Measurements from ENCODE around the gene HES1.
"Not testable (repeated sequence)": the region's sequence is repeated elsewhere in the genome, so short reads cannot be mapped to it uniquely, and the experiment has no call there.

Gene HES1

DNA sequence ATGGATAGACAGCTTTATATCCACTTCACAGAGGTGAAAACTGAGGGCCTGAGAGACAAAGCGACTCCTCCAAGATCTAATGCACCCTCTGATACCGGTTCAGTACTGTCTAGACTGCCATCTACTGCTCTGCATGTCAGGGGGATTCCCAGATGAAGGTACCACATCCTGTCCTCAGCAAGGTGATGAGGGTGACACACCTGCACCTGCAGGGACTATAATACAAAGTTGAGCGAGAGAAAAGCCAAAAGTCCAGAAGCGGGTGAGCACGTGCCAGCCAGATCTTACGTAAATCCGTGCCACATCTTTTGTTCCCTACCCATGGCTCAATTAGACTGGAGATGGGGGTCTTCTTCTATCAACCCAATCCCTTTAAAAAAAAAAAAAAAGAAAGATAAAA, 32.4 kb upstream of the HES1 start:
- no peak for DNase-seq

DNA sequence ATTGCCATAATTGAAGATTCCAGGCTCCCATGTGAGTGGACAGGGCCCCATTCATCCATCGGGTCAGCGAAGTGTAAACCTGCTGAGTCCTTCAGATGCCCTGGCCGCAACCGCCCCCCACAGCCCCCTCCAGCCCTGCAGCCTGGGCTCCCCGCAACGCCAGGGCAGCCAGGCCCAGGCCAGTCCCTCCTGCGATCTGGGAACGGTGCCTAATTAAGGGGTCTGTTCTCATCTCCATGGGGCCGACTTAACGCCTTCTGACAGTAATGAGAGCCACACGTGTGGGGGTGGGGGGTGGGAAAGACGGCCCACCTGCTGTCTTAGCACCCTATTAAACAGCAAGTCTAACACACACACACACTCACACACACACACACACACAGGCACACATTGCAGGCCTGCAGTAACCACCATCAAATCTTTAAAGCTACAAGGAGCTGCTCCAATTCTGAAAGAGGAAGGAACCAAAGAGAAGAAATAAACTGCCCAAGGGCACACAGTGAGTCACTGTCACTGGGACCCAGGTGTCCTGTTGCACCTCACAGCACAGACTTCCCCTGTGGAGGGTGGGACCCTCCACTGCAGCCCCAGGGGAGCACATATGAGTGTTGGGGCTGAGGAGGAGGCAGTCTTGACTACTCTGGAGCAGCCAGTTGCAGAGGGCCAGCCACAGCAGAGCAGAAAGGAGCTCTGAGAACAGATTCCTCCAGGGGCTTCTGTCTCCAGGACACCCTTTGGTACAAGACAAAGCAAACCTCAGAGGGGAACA, 31.8 kb upstream of the HES1 start:
- DNase-seq: no peak

DNA sequence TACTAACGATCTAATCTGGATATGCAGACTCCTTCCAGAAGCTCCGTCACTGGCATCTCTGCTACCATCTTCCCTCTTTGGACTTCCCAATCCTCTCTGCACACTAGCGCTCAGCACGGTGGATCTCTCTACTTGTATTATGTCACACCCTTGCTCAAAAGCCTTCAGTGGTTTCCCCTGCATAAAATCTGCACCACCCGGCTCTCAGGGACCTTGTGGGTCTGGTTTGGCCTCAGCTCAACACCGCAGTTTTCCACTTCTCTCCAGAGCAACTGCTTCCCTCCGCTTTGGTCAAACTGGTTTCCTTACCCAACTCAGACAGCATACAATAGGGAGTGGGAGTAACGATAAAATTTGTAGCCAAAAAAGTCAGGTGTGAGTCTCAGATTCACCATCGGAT, 30.7 kb upstream of the HES1 start:
- DNase-seq: no peak

DNA sequence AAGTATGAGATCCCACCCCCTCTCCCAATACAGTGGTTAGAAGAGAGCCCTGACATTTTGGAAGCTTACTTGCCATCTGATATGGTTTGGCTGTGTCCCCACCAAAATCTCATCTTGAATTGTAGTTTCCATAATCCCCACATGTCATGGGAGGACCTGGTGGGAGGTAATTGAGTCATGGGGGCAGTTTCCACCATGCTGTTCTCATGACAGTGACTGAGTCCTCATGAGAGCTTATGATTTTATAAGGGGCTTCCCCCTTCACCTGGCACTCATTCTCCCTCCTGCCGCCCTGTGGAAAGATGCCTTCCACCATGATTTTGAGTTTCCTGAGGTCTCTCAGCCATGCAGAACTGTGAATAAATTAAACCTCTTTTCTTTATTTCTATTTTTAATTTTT, 28.8 kb upstream of the HES1 start:
- no peak for DNase-seq

DNA sequence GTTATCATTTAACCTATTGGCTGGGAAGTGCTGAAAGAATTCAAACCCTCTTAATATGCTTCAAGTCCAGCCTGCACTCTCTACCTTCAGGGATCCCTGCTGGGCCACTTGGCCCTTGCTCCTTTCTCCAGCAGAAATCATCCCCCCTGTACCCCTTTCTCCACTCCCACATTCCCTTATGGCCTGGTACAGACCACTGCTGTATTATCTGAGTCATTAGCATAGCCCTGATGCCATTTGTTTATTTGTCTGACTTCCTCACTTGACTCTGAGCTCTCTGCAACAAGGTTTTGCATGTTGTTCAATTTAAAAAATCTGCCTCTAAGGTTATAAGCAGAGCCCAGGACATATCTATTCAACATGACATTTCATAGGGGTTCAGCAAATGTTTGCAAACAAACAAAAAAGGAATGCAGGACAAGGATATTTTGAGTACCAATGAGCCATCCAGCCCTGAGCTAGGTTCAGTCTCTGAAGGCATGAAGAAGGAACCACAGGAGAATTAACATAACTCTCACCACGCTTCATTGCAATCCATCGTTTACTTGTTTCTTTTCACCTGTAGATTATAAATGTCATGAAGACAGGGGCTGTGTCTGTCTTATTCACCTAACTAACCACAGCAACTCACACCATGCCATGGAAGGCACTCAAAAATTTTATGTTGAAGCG, 26.6 kb upstream of the HES1 start:
- DNase-seq: no peak

DNA sequence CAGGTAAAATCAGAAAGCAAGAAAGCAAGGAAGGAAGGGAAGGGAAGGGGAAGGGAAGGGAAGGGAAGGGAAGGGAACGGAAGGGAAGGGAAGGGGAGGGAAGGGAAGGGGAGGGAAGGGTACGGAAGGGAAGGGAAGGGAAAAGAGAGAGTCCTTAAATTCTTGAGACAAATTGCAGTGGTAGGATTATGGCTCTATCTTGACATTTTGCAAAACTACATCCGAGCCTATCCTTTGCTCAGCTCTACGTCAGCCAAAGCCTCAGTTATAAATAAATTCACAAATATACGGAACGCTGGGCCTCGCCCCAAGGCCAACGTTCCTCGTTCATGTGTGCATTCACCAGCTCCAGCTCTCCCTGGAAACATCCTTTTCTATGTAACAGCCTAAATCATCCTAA, 25.5 kb upstream of the HES1 start:
- no peak for DNase-seq

DNA sequence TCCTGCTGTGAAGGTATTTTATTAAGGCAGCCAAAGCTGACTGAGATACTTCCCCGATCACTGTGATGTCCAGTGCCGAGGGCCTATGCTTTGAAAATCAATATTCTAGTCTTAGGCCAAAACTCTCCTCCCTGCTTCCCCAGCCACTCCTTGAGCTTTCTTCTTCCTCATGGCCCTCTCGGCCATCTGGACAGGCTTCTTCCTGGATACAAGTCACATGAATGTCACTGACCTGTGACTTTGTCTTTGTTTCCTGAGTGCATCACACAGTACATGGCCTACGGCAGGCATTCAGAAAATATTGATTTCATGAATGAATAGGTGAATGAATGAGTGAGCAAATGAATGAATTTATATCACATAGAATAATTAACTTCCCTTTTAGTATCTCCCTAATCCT, 24.6 kb upstream of the HES1 start:
- no peak for DNase-seq

DNA sequence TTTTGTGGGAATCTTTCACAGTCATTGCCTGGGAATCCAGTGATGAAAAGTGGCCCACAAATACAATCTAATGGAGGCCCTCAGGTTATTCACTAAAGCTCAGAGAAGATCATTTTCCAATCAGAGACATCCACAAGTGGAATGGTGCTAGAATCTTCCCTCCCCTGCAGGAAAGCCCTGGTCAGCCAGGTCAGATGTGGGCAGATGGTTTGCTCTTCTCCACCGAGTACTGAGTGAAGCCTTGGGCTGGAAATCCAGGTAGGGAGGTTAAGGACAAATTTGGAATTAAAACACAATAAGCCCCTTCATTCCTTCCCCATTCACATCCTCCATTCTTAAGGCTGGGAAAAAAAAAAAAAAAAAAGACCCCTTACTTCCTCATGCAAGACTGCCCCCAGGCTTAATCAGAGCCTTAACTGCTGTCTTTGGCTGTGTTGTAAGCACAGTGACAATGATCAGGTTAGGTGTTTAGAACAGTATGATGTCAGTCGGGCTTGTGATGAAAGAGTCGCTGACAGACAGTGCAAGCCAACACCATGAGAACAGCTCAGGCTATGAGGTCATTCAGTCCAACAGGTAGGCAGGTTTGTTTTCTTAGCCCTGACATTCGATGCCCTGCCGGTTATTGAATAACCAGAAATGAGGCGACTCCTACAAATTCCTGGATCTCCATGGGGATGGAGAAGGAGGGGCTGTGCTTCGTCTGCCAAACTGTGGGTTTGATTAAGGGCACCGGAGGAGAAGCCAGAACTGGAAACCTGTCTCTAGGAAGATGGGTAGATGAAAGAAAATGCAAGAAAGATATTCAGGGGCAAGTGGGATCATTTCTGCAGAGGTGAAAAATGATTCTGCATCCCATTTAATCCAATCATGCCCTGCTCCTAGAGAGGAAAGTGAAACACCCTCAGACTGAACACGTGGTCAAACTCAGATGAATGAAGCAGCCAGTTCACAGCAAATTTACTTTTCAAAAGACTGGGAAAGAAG, 23.5 kb upstream of the HES1 start:
- peak; percentile 26 for DNase-seq

DNA sequence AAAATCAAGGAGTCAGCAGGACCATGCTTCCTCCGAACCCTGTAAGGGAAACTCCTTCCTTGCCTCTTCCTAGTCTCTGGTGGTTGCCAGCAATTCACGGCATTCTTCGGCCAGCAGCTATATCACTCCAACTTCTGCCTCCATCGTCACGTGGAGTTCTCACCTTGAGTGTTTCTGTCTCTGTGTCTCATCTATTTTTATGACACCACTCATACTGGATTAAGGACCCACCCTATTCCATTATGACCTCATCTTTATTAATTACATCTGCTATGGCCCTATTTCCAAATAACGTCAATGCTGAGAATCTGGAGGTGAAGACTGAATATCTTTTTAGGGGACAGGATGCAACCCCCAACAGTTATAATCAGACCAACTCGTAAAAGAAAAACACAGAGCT, 21.8 kb upstream of the HES1 start:
- no peak for DNase-seq

DNA sequence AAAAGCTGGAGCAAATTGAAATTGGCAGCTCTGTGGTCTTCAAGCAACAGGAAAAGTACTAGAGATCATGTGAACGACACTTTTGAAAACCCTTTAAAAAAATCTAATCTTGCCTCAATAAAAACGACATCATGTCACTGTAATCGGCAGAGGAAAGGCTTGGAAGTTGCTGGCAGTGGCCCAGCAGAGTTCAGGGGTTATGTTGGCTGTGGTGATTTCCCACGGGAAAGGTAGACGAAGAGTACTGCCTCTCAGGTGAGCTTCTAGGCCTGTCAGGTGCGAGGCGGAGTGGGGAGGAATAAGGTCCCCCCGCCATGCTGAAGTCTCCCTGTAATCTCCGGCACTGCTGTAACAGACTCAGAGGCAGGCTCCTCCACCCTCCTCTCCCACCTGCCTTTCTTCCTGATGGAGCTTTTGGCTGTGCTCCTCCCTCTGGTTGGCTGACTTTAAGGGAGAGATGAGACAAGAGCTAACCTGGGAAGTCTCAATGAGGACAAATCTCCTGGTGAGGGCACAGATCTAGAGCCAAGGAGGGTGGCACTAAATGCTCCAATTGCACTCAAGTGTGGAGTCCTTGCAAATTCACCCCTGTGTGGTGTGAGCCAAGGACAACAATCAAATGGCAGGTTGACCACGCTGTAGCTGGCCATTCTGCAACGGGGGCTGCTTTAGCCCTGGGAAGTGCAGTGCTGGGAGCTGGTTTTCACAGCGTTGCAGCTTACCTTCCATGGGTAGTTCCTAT, 18.7 kb upstream of the HES1 start:
- no peak for DNase-seq

DNA sequence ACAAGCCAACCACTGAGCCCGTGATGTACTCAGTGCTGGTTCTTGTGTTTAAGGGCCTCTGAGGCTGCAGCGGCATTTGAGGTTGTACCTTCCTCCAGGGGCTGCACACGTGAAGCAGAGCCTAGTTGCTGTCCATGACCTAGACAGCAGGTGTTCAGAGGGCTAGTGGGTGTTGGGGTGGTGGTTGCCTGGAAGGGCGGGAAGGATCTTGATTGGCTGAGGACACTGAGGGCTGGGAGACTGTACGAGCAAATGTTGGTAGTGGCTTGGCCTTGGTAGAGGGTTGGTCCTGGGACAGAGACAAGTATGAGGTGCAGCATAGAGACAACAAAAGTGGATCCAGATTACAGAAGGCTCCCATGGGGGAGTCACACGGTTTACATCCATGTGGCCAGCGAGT, 17.0 kb upstream of the HES1 start:
- no peak for DNase-seq

DNA sequence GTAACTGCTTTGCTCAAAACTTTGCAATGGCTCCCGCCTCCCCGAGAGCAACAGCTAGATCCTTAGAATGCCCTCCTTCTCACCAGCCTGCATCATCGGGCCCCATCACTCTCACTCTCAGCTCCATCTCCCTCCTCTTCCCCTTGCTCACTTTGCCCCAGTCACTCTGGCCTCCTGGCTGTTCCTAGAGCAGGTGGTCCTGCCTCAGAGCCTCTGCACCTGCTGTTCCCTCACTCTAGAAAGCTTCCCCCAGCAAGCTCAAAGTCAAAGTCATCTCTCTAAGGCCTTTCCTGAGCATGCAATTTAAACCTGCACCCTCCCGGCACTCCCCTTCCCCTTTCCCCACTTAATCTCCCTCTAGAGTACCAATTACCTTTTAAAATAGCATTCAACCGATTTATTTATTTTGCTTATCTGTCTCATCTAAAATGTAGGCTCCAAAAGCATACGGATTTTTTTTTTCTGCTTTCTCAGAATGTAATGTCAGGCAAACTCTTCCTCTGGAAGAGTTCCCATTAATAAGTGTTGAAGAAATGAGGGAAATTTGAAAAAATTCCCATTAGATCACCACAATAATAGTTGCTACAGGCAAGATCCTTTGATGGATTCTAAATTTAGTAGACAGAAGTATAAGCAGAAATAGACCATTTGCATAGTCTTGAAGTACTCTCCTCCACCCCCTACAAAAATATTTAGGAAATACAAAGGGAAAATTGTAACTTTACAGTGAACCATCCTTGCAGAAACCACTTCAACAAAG, 15.9 kb upstream of the HES1 start:
- no peak for DNase-seq

DNA sequence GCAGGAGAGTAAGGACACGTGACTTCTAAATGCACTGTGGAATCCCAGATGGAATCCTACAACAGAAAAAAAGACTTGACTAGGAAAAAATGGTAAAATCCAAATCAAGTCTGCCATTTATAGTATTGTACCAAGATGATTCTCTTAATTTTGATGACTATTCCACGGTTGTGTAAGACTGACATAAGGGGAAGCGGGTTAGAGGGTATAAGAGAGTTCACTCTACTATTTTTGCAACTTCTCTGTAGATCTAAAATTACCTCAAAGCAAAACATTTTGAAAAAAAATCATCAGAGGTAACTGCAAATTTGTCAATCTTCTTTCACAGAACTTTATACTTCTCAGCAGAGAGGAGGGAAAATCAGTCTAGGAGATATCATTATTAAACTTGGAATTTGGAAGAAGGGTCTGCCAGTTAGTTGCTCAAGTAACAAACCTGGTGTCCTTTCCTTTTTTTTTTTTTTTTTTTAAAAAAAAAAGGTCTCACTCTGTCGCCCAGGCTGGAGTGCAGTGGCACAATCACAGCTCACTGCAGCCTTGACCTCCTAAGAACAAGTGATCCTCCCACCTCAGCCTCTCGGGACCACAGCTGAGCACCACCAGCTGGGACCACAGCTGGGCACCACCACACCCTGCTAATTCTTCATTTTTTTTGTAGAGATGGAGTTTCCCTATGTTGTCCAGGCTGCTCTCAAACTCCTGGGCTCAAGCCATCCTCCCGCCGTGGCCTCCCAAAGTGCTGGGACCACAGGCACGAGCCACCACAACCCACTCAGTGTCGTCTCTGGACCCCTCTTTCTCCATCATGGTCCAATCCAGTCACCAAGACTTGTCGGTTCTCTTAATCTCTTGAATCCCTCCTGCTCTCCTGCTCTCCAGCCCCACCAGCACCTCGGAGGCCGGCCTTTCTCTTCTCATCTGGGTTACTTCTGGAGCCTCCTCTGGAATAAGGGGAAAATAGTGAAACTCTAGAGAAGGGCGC, 14.9 kb upstream of the HES1 start:
- no peak for DNase-seq

DNA sequence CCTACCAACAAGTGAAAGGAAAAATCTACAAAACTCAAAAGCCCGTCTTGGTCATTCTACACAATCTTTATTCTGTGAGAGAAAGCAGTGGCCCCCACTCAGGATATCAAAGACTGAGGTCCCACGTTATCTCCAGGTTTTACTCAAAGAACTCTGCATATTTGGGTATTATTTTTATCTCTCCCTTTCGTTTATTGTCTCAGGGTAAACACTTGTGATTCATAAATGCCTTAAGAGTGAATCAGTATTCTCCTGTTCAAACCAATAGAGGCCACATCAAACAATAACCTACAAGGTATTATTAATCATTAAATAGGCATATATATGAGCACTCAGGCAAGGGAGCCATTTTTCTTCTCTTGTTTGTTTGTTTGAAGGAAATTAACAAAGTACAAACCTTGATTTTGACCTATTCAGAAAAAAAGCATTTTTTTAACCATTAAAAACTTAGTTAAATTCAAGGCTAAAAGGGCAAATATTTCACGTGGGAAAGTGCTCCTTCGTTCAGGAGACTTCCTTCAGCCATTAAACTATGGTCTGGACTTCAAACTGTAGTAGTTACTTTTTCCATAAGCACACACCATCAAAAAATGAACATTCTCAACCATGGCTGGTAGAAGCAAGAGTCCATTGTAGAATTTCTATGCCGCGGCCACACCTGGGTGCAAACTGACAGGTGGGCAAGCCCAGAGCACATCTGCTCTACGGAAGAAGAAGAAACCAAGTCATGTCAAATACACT, 13.9 kb upstream of the HES1 start:
- no peak for DNase-seq

DNA sequence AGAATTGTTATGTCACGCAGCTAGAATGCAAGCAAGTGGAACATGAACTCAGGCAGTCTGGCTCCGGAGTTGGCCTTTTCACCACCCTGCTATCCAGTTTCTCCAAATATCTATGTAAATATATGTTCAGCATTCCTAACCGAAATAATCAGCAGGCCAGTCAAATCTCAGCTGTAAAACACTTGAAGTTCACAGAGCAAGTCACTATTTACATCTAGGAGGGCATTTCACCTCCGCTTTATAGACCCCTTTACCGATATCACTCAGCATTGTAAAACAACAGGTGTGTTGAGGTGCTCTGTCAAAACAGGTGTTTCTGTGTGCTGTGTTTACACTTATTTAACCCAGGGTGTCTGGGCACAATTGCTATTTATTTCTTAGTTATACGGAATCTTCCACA, 12.2 kb upstream of the HES1 start:
- no peak for DNase-seq

DNA sequence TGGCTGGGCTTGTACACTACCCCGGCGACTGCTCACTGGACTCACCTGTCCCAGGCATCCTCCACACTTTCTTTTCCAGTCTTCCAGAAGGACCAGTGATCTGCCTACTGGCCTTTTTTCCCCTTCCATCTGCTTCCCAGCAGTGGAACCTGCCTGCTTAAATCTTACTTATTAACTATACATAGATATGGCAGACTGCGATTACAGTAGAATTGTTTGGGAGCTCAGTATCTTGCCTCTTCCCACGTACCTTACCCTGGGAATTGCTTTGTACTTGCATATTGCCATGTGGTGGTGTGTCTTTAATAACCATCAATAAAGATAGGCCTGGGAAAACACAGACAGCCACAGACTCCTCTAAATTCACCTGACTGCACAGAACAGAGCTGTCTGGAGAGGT, 11.8 kb upstream of the HES1 start:
- no peak for DNase-seq

DNA sequence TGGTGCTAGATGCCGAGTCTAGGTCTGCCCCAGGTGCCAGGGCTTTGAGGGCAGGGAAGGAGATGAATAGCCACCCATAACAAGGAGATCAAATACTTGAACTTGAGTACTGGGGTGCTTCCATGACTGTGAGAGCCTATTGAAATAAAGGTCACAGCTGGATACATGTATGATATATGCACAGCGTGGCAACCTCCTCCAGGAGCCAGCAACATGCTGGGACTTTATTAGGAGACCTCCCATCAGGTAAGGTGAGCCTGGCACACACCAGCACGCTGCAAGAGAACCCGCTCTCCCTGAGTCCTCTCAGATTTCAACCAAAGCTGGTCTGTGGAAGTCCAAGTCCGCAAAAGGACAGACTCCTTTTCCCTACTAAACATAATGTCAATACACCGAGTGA, 10.5 kb upstream of the HES1 start:
- no peak for DNase-seq

DNA sequence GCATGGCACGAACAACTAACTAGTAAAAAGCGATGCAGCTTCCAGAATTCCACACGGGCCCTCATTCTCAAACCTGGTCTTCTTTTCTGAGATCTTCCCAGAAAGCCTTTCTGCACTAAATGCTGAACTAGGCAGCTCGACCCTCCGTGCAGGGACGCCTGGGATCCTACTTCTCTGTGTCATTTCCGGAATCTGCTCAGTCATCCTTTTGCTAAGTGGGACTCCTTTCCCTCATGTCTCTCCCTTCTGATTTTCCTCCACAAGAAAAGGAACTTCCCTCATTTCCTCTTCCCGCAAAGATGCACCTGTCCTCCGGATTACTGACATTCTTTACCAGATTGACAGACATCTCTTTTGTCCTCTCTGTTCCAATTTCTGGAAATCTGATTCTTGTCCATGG, 9.2 kb upstream of the HES1 start:
- no peak for DNase-seq

DNA sequence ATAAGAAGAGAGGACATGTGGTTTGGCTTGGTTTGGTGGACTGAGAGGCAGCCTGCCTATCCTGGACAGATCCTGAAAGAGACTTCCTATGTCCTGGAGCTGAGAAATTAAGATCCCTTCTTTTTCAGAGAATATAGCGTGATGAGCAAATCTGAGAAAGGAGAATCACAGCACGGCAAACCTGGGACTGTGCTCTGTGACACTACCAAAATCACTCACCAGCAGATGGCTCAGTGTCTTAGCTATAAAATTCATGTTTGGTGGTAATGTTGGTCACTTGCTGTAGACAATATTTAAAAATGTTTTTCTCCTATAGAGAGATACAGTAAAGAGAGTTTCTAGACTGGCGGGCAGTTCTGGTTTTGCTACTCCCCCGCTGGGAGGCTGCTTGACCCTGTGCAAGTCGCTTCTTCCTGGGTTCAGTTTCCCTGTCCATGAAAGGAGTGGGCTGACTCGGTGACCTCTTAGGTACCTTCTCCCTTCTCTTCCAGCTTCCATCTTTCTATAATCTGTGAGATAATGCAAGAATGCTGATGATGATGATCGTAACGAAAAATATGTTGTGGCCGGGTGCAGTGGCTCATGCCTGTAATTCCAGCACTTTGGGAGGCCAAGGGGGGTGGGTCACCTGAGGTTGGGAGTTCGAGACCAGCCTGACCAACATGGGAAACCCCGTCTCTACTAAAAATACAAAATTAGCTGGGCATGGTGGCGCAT, 7.6 kb upstream of the HES1 start:
- DNase-seq: no peak

DNA sequence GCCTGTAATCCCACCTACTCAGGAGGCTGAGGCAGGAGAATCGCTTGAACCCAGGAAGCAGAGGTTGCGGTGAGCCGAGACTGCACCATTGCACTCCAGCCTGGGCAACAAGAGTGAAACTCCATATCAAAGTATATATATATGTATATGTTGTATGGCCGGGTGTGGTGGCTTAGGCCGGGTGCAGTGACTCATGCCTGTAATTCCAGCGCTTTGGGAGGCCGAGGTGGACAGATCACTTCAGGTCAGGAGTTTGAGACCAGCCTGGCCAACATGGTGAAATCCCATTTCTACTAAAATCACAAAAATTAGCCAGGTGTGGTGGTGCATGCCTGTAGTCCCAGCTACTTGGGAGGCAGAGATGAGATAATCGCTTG, 7.0 kb upstream of the HES1 start:
- not testable (repeated sequence) for DNase-seq
